ENCODE measurements around the gene TIMM21.

TIMM21 gene

GRCh38 chr18:74132201-74132600 is 16.1 kb upstream of the TIMM21 start:
- H3K4me3 ChIP-seq (ENCODE audit: low read depth, low read length), result no peak overlapping the region
- TF ChIP-seq CTCF (IDR thresholded peaks at IDR 0.05; ENCODE audit: low read depth, low read length, missing control alignments), result no peak
- no peak for DNase-seq (ENCODE audit: low read depth)

- no peak for DNase-seq (ENCODE audit: low read depth)
- no peak for TF ChIP-seq CTCF (IDR thresholded peaks at IDR 0.05; ENCODE audit: low read depth, low read length, missing control alignments)
Observed at GRCh38 chr18:74137920-74138538, 10.3 kb upstream of the TIMM21 start.

GRCh38 chr18:74139411-74139810 is 8.9 kb upstream of the TIMM21 start:
- TF ChIP-seq CTCF (IDR thresholded peaks at IDR 0.05; ENCODE audit: low read depth, low read length, missing control alignments), result no peak
- DNase-seq (ENCODE audit: low read depth), result no peak
- no peak overlapping the region for H3K4me3 ChIP-seq (ENCODE audit: low read depth, low read length)

More at GRCh38 chr18:74137920-74138538, 10.3 kb upstream of the TIMM21 start:
- no peak overlapping the region for H3K4me3 ChIP-seq (ENCODE audit: low read depth, low read length)

GRCh38 chr18:74139888-74140287 is 8.4 kb upstream of the TIMM21 start:
- no peak overlapping the region for H3K4me3 ChIP-seq (ENCODE audit: low read depth, low read length)
- no peak for DNase-seq (ENCODE audit: low read depth)
- no peak for TF ChIP-seq CTCF (IDR thresholded peaks at IDR 0.05; ENCODE audit: low read depth, low read length, missing control alignments)

- no peak for DNase-seq (ENCODE audit: low read depth)
- H3K4me3 ChIP-seq (ENCODE audit: low read depth, low read length), result no peak overlapping the region
- TF ChIP-seq CTCF (IDR thresholded peaks at IDR 0.05; ENCODE audit: low read depth, low read length, missing control alignments), result no peak
Observed at GRCh38 chr18:74140582-74140981, 7.7 kb upstream of the TIMM21 start.

- H3K4me3 ChIP-seq (ENCODE audit: low read depth, low read length), result no peak overlapping the region
- no peak for DNase-seq (ENCODE audit: low read depth)
- no peak for TF ChIP-seq CTCF (IDR thresholded peaks at IDR 0.05; ENCODE audit: low read depth, low read length, missing control alignments)
Observed at GRCh38 chr18:74141667-74142066, 6.7 kb upstream of the TIMM21 start.

GRCh38 chr18:74142252-74142651 is 6.1 kb upstream of the TIMM21 start:
- no peak for DNase-seq (ENCODE audit: low read depth)
- H3K4me3 ChIP-seq (ENCODE audit: low read depth, low read length), result no peak overlapping the region
- TF ChIP-seq CTCF (IDR thresholded peaks at IDR 0.05; ENCODE audit: low read depth, low read length, missing control alignments), result no peak
